Activated CD4-positive, alpha-beta T cell treated with anti-CD3 and anti-CD28 coated beads for 36 hours (primary cell): ENCODE data around the gene C10orf62. TPM values are rescaled to one million over a fixed set of nuclear protein-coding genes. Genes with fewer than 3 reads are reported as not detected.

ENCODE experiments used
- ATAC-seq: fragments of 200-7000 bp; cut with Tn5 transposase; one replicate; pipeline ENCODE4 v1.10.0; 2021; ENCODE audit warnings: mild to moderate bottlenecking, moderate library complexity
- CTCF ChIA-PET: fragments of 350-600 bp; sonication (Branson Sonifier 250); formaldehyde crosslinking; loops from one replicate; lab custom pipeline; 2021; ENCODE audit warnings: antibody characterized with exemption; lab: Charles Lee
- POLR2A ChIA-PET: fragments of 350-600 bp; sonication (Branson Sonifier 250); formaldehyde crosslinking; loops from one replicate; lab custom pipeline; 2021; ENCODE audit warnings: antibody characterized with exemption, inconsistent platforms; lab: Charles Lee
- DNase-seq: peaks from one replicate; pipeline ENCODE4 v3.0.0-alpha.2; 2020
- H3K27ac Mint-ChIP-seq: one replicate; pipeline ENCODE4 v1.8.0; 2021; ENCODE audit warnings: mixed read lengths
- H3K27me3 Mint-ChIP-seq: one replicate; pipeline ENCODE4 v1.8.0; 2021; ENCODE audit warnings: mixed read lengths
- H3K36me3 Mint-ChIP-seq: one replicate; pipeline ENCODE4 v1.8.0; 2021; ENCODE audit warnings: low read depth, mixed read lengths
- H3K4me1 Mint-ChIP-seq: one replicate; pipeline ENCODE4 v1.8.0; 2021; ENCODE audit warnings: mixed read lengths
- H3K4me3 Mint-ChIP-seq: one replicate; pipeline ENCODE4 v1.8.0; 2021; ENCODE audit warnings: mild to moderate bottlenecking, moderate library complexity, mixed read lengths
- H3K9me3 Mint-ChIP-seq: one replicate; pipeline ENCODE4 v1.8.0; 2021; ENCODE audit warnings: low read depth, mixed read lengths
- intact Hi-C, 2 experiments: fragments of 100-400 bp; cut with DNase I in 1 of 2; cut with micrococcal nuclease in 1 of 2; formaldehyde crosslinking; loops; one replicate each; pipeline versions ENCODE4 v1.14.2 to v1.15.1; 2022 to 2024; cut with DNase I, micrococcal nuclease
- total RNA-seq, 2 experiments: library from RNA; stranded (reverse); gene quantifications; one replicate each; pipeline ENCODE4 v1.2.3, GENCODE V29; 2021

The C10orf62 gene
- total RNA-seq, 2 experiments from 2014 or later = not detected

- Mint-ChIP-seq H3K27ac (no peak overlapping the region), H3K9me3 (no peaks in the 10 kb centered on the region), H3K4me1 (no peaks in the 10 kb centered on the region), H3K27me3 (no peaks in the 10 kb centered on the region), H3K36me3 (no peaks in the 10 kb centered on the region), H3K4me3 (no peak overlapping the region)
- intact Hi-C loops = no loop called here
- POLR2A ChIA-PET = no interaction called here
- ATAC-seq = no peak
- no peak for DNase-seq
- CTCF ChIA-PET = no interaction called here
Measured at GRCh38 chr10:97607095-97607636, 17.6 kb downstream of the C10orf62 start.

- Mint-ChIP-seq H3K36me3 (no peaks in the 10 kb centered on the region), H3K27ac (no peak overlapping the region), H3K9me3 (no peaks in the 10 kb centered on the region), H3K4me3 (no peak overlapping the region), H3K4me1 (no peaks in the 10 kb centered on the region), H3K27me3 (no peaks in the 10 kb centered on the region)
- ATAC-seq (no peak), DNase-seq (no peak)
- ChIA-PET POLR2A (interaction anchor here (0.6 kb wide), 1 partner anchor 117 kb away, joined by 4 read pairs; no protein-coding TSS in a partner anchor), CTCF (interaction anchor here (0.5 to 1.4 kb wide), 3 partner anchors 11 to 735 kb away, joined by 4 to 6 read pairs (median 4); no protein-coding TSS in a partner anchor)
- intact Hi-C loops = no loop called here
Measured at GRCh38 chr10:97608991-97609561, 19.6 kb downstream of the C10orf62 start.

- ChIA-PET CTCF (interaction anchor here (1.6 kb wide), 1 partner anchor 39 kb away, joined by 5 read pairs; the partner anchor contains the start of gene ANKRD2), POLR2A (no interaction called here)
- no peak overlapping the region for H3K27ac Mint-ChIP-seq
- no peaks in the 10 kb centered on the region for H3K27me3 Mint-ChIP-seq
- no peaks in the 10 kb centered on the region for H3K4me1 Mint-ChIP-seq
- no peaks in the 10 kb centered on the region for H3K36me3 Mint-ChIP-seq
- no peaks in the 10 kb centered on the region for H3K9me3 Mint-ChIP-seq
- H3K4me3 Mint-ChIP-seq = no peak overlapping the region
- DNase-seq (no peak), ATAC-seq (no peak)
- intact Hi-C loops = no loop called here
Measured at GRCh38 chr10:97611473-97611872, 22.0 kb downstream of the C10orf62 start.

- POLR2A ChIA-PET = no interaction called here
- Mint-ChIP-seq H3K27me3 (no peaks in the 10 kb centered on the region), H3K4me3 (no peak overlapping the region), H3K36me3 (no peaks in the 10 kb centered on the region), H3K27ac (no peak overlapping the region), H3K4me1 (no peaks in the 10 kb centered on the region), H3K9me3 (no peaks in the 10 kb centered on the region)
- CTCF ChIA-PET = interaction anchor here (1.2 to 1.6 kb wide), 2 partner anchors 10 to 40 kb away, joined by 5 to 6 read pairs; partner anchors contain the start of gene ANKRD2
- DNase-seq (no peak), ATAC-seq (no peak)
- intact Hi-C loops = loop anchor here in 1 of 2 experiments (1.0 kb wide), 1 partner anchor 40 kb away; the partner anchor contains the start of gene ANKRD2
Measured at GRCh38 chr10:97612386-97612785, 22.9 kb downstream of the C10orf62 start.

- ATAC-seq = no peak
- no peaks in the 10 kb centered on the region for H3K9me3 Mint-ChIP-seq
- no peak overlapping the region for H3K4me3 Mint-ChIP-seq
- no peaks in the 10 kb centered on the region for H3K27me3 Mint-ChIP-seq
- CTCF ChIA-PET = no interaction called here
- no peaks in the 10 kb centered on the region for H3K36me3 Mint-ChIP-seq
- no peak for DNase-seq
- no peaks in the 10 kb centered on the region for H3K4me1 Mint-ChIP-seq
- POLR2A ChIA-PET = no interaction called here
- intact Hi-C loops = no loop called here
- H3K27ac Mint-ChIP-seq = no peak overlapping the region
Measured at GRCh38 chr10:97618285-97618684, 28.8 kb downstream of the C10orf62 start.

GRCh38 chr10:97618733-97619132, 29.2 kb downstream of the C10orf62 start:
- Mint-ChIP-seq H3K4me1 (no peaks in the 10 kb centered on the region), H3K27me3 (no peaks in the 10 kb centered on the region), H3K36me3 (no peaks in the 10 kb centered on the region), H3K4me3 (no peak overlapping the region), H3K27ac (no peak overlapping the region), H3K9me3 (no peaks in the 10 kb centered on the region)
- no peak for DNase-seq
- intact Hi-C loops = no loop called here
- no peak for ATAC-seq
- ChIA-PET POLR2A (interaction anchor here (0.5 kb wide), 1 partner anchor 83 kb away, joined by 3 read pairs; no protein-coding TSS in a partner anchor), CTCF (interaction anchor here (0.5 kb wide), 1 partner anchor 782 kb away, joined by 3 read pairs; no protein-coding TSS in a partner anchor)

GRCh38 chr10:97623277-97623676, 33.8 kb downstream of the C10orf62 start:
- H3K36me3 Mint-ChIP-seq = no peaks in the 10 kb centered on the region
- no peaks in the 10 kb centered on the region for H3K27me3 Mint-ChIP-seq
- ChIA-PET POLR2A (interaction anchor here (0.8 kb wide), 1 partner anchor 114 kb away, joined by 3 read pairs; no protein-coding TSS in a partner anchor), CTCF (interaction anchor here (0.7 to 1.5 kb wide), 3 partner anchors 10 to 69 kb away, joined by 3 to 6 read pairs (median 4); no protein-coding TSS in a partner anchor)
- no peaks in the 10 kb centered on the region for H3K9me3 Mint-ChIP-seq
- ATAC-seq (no peak), DNase-seq (no peak)
- H3K4me1 Mint-ChIP-seq = no peaks in the 10 kb centered on the region
- H3K27ac Mint-ChIP-seq = no peak overlapping the region
- H3K4me3 Mint-ChIP-seq = no peak overlapping the region
- intact Hi-C loops = no loop called here

- H3K4me1 Mint-ChIP-seq = peaks cover 4% of the 10 kb centered on the region
- POLR2A ChIA-PET = no interaction called here
Measured at GRCh38 chr10:97627731-97628130, 38.2 kb downstream of the C10orf62 start.

GRCh38 chr10:97628228-97628627, 38.7 kb downstream of the C10orf62 start:
- intact Hi-C loops = no loop called here
- Mint-ChIP-seq H3K36me3 (no peaks in the 10 kb centered on the region), H3K4me1 (peaks cover 9% of the 10 kb centered on the region), H3K27me3 (no peaks in the 10 kb centered on the region), H3K27ac (no peak overlapping the region), H3K9me3 (no peaks in the 10 kb centered on the region), H3K4me3 (no peak overlapping the region)
- no peak for DNase-seq
- ChIA-PET CTCF (interaction anchor here (0.7 kb wide), 1 partner anchor 36 kb away, joined by 3 read pairs; no protein-coding TSS in a partner anchor), POLR2A (no interaction called here)
- ATAC-seq = no peak

More at GRCh38 chr10:97627731-97628130, 38.2 kb downstream of the C10orf62 start:
- ATAC-seq (no peak), DNase-seq (no peak)
- CTCF ChIA-PET = interaction anchor here (0.7 to 1.2 kb wide), 2 partner anchors 14 to 36 kb away, joined by 3 to 4 read pairs; no protein-coding TSS in a partner anchor
- no peaks in the 10 kb centered on the region for H3K9me3 Mint-ChIP-seq
- H3K4me3 Mint-ChIP-seq = no peak overlapping the region
- no peak overlapping the region for H3K27ac Mint-ChIP-seq
- no peaks in the 10 kb centered on the region for H3K36me3 Mint-ChIP-seq
- intact Hi-C loops = no loop called here
- no peaks in the 10 kb centered on the region for H3K27me3 Mint-ChIP-seq

- Mint-ChIP-seq H3K36me3 (no peaks in the 10 kb centered on the region), H3K27ac (no peak overlapping the region), H3K4me1 (peaks cover 16% of the 10 kb centered on the region), H3K9me3 (no peaks in the 10 kb centered on the region), H3K4me3 (no peak overlapping the region), H3K27me3 (no peaks in the 10 kb centered on the region)
- no peak for DNase-seq
- ChIA-PET POLR2A (no interaction called here), CTCF (no interaction called here)
- ATAC-seq = no peak
- intact Hi-C loops = no loop called here
Measured at GRCh38 chr10:97629289-97629688, 39.8 kb downstream of the C10orf62 start.

- Mint-ChIP-seq H3K4me1 (peaks cover 16% of the 10 kb centered on the region), H3K4me3 (no peak overlapping the region), H3K27ac (no peak overlapping the region), H3K36me3 (no peaks in the 10 kb centered on the region), H3K9me3 (no peaks in the 10 kb centered on the region), H3K27me3 (no peaks in the 10 kb centered on the region)
- ChIA-PET POLR2A (no interaction called here), CTCF (no interaction called here)
- intact Hi-C loops = no loop called here
- no peak for DNase-seq
- no peak for ATAC-seq
Measured at GRCh38 chr10:97631098-97631497, 41.6 kb downstream of the C10orf62 start.
